Retinal pigment epithelial cell (primary cell): ENCODE results near the gene STAG3.
"Not testable (repeated sequence)": the region's sequence is repeated elsewhere in the genome, so short reads cannot be mapped to it uniquely, and the experiment has no call there.

Source experiments
- DNase-seq: peaks from one replicate; pipeline ENCODE4 v3.0.0-alpha.2; 2010; ENCODE audit warnings: low read depth
- H3K4me3 ChIP-seq: 2 replicates; pipeline ENCODE4 v1.5.1; 2011; ENCODE audit warnings: mild to moderate bottlenecking, low read length, control low read depth, moderate library complexity
- TF ChIP-seq, protein P1 (sequence below): conservative IDR thresholded peaks from 2 replicates; pipeline ENCODE4 v1.5.1; 2011; ENCODE audit warnings: low read depth, low read length, control low read depth, inconsistent platforms

The STAG3 gene

GRCh38 chr7:100247152-100247757 is 69.5 kb downstream of the STAG3 start:
- TF ChIP-seq, protein P1, sequence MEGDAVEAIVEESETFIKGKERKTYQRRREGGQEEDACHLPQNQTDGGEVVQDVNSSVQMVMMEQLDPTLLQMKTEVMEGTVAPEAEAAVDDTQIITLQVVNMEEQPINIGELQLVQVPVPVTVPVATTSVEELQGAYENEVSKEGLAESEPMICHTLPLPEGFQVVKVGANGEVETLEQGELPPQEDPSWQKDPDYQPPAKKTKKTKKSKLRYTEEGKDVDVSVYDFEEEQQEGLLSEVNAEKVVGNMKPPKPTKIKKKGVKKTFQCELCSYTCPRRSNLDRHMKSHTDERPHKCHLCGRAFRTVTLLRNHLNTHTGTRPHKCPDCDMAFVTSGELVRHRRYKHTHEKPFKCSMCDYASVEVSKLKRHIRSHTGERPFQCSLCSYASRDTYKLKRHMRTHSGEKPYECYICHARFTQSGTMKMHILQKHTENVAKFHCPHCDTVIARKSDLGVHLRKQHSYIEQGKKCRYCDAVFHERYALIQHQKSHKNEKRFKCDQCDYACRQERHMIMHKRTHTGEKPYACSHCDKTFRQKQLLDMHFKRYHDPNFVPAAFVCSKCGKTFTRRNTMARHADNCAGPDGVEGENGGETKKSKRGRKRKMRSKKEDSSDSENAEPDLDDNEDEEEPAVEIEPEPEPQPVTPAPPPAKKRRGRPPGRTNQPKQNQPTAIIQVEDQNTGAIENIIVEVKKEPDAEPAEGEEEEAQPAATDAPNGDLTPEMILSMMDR, result peak; percentile 18
- DNase-seq, result peak; percentile 22
- no peak overlapping the region for H3K4me3 ChIP-seq

- no peak overlapping the region for H3K4me3 ChIP-seq
- no peak for DNase-seq
- TF ChIP-seq, protein P1, result no peak
Measured at GRCh38 chr7:100248483-100248882, 70.8 kb downstream of the STAG3 start.

GRCh38 chr7:100257017-100257416 is 79.3 kb downstream of the STAG3 start:
- TF ChIP-seq, protein P1, result no peak
- no peak for DNase-seq
- H3K4me3 ChIP-seq, result no peak overlapping the region

GRCh38 chr7:100259984-100260383 is 82.3 kb downstream of the STAG3 start:
- not testable (repeated sequence) for DNase-seq, H3K4me3 ChIP-seq

GRCh38 chr7:100262896-100263295 is 85.2 kb downstream of the STAG3 start:
- H3K4me3 ChIP-seq, DNase-seq: not testable (repeated sequence)
